ENCODE data around the gene DCP2. TPM values are rescaled to one million over a fixed set of nuclear protein-coding genes. Genes with fewer than 3 reads are reported as not detected.

DCP2 gene
- total RNA-seq, 1 donor = 101 TPM

- H3K9me3 ChIP-seq (ENCODE audit: low read depth, low read length) = no peaks in the 10 kb centered on the region
- no peaks in the 10 kb centered on the region for H3K4me1 ChIP-seq (ENCODE audit: insufficient read depth, low read length)
- H3K4me3 ChIP-seq (ENCODE audit: low read length) = no peak overlapping the region
- no peaks in the 10 kb centered on the region for H3K27me3 ChIP-seq (ENCODE audit: insufficient read depth, low read length)
Observed at GRCh38 chr5:113040672-113041260, 64.2 kb downstream of the DCP2 start.

GRCh38 chr5:113042491-113043243, 66.1 kb downstream of the DCP2 start:
- no peaks in the 10 kb centered on the region for H3K27me3 ChIP-seq (ENCODE audit: insufficient read depth, low read length)

GRCh38 chr5:113043491-113043931, 66.9 kb downstream of the DCP2 start:
- Histone ChIP-seq H3K27me3 (ENCODE audit: insufficient read depth, low read length) (no peaks in the 10 kb centered on the region), H3K9me3 (ENCODE audit: low read depth, low read length) (no peaks in the 10 kb centered on the region)

More at GRCh38 chr5:113042491-113043243, 66.1 kb downstream of the DCP2 start:
- Histone ChIP-seq H3K9me3 (ENCODE audit: low read depth, low read length) (no peaks in the 10 kb centered on the region), H3K4me1 (ENCODE audit: insufficient read depth, low read length) (peaks cover 12% of the 10 kb centered on the region), H3K4me3 (ENCODE audit: low read length) (no peak overlapping the region)

GRCh38 chr5:113044776-113045465, 68.3 kb downstream of the DCP2 start:
- no peak overlapping the region for H3K4me3 ChIP-seq (ENCODE audit: low read length)
- no peaks in the 10 kb centered on the region for H3K27me3 ChIP-seq (ENCODE audit: insufficient read depth, low read length)
- no peaks in the 10 kb centered on the region for H3K9me3 ChIP-seq (ENCODE audit: low read depth, low read length)
- H3K4me1 ChIP-seq (ENCODE audit: insufficient read depth, low read length) = peaks cover 24% of the 10 kb centered on the region

More at GRCh38 chr5:113043491-113043931, 66.9 kb downstream of the DCP2 start:
- no peak overlapping the region for H3K4me3 ChIP-seq (ENCODE audit: low read length)
- peaks cover 20% of the 10 kb centered on the region for H3K4me1 ChIP-seq (ENCODE audit: insufficient read depth, low read length)

GRCh38 chr5:113047234-113047633, 70.6 kb downstream of the DCP2 start:
- Histone ChIP-seq H3K9me3 (ENCODE audit: low read depth, low read length) (no peaks in the 10 kb centered on the region), H3K4me3 (ENCODE audit: low read length) (no peak overlapping the region), H3K4me1 (ENCODE audit: insufficient read depth, low read length) (peaks cover 39% of the 10 kb centered on the region), H3K27me3 (ENCODE audit: insufficient read depth, low read length) (no peaks in the 10 kb centered on the region)

GRCh38 chr5:113047733-113048652, 71.4 kb downstream of the DCP2 start:
- Histone ChIP-seq H3K4me3 (ENCODE audit: low read length) (peak overlapping the region; percentile 24), H3K9me3 (ENCODE audit: low read depth, low read length) (no peaks in the 10 kb centered on the region), H3K4me1 (ENCODE audit: insufficient read depth, low read length) (peaks cover 39% of the 10 kb centered on the region), H3K27me3 (ENCODE audit: insufficient read depth, low read length) (no peaks in the 10 kb centered on the region)

GRCh38 chr5:113048931-113049330, 72.3 kb downstream of the DCP2 start:
- H3K9me3 ChIP-seq (ENCODE audit: low read depth, low read length) = no peaks in the 10 kb centered on the region
- no peaks in the 10 kb centered on the region for H3K27me3 ChIP-seq (ENCODE audit: insufficient read depth, low read length)

GRCh38 chr5:113050721-113051382, 74.3 kb downstream of the DCP2 start:
- Histone ChIP-seq H3K9me3 (ENCODE audit: low read depth, low read length) (no peaks in the 10 kb centered on the region), H3K27me3 (ENCODE audit: insufficient read depth, low read length) (no peaks in the 10 kb centered on the region), H3K4me3 (ENCODE audit: low read length) (no peak overlapping the region), H3K4me1 (ENCODE audit: insufficient read depth, low read length) (peaks cover 39% of the 10 kb centered on the region)

More at GRCh38 chr5:113048931-113049330, 72.3 kb downstream of the DCP2 start:
- Histone ChIP-seq H3K4me1 (ENCODE audit: insufficient read depth, low read length) (peaks cover 39% of the 10 kb centered on the region), H3K4me3 (ENCODE audit: low read length) (no peak overlapping the region)

- no peaks in the 10 kb centered on the region for H3K27me3 ChIP-seq (ENCODE audit: insufficient read depth, low read length)
- H3K9me3 ChIP-seq (ENCODE audit: low read depth, low read length) = no peaks in the 10 kb centered on the region
- no peak overlapping the region for H3K4me3 ChIP-seq (ENCODE audit: low read length)
- H3K4me1 ChIP-seq (ENCODE audit: insufficient read depth, low read length) = peaks cover 32% of the 10 kb centered on the region
Observed at GRCh38 chr5:113052041-113052795, 75.6 kb downstream of the DCP2 start.

- Histone ChIP-seq H3K27me3 (ENCODE audit: insufficient read depth, low read length) (no peaks in the 10 kb centered on the region), H3K4me3 (ENCODE audit: low read length) (no peak overlapping the region), H3K9me3 (ENCODE audit: low read depth, low read length) (no peaks in the 10 kb centered on the region), H3K4me1 (ENCODE audit: insufficient read depth, low read length) (peaks cover 19% of the 10 kb centered on the region)
Observed at GRCh38 chr5:113053511-113053995, 77.0 kb downstream of the DCP2 start.

- Histone ChIP-seq H3K4me3 (ENCODE audit: low read length) (no peak overlapping the region), H3K9me3 (ENCODE audit: low read depth, low read length) (no peaks in the 10 kb centered on the region), H3K27me3 (ENCODE audit: insufficient read depth, low read length) (no peaks in the 10 kb centered on the region), H3K4me1 (ENCODE audit: insufficient read depth, low read length) (peaks cover 15% of the 10 kb centered on the region)
Observed at GRCh38 chr5:113054899-113055298, 78.3 kb downstream of the DCP2 start.

- Histone ChIP-seq H3K27me3 (ENCODE audit: insufficient read depth, low read length) (no peaks in the 10 kb centered on the region), H3K4me3 (ENCODE audit: low read length) (no peak overlapping the region), H3K4me1 (ENCODE audit: insufficient read depth, low read length) (no peaks in the 10 kb centered on the region), H3K9me3 (ENCODE audit: low read depth, low read length) (no peaks in the 10 kb centered on the region)
Observed at GRCh38 chr5:113056988-113057387, 80.4 kb downstream of the DCP2 start.

GRCh38 chr5:113057557-113057984, 81.0 kb downstream of the DCP2 start:
- no peaks in the 10 kb centered on the region for H3K4me1 ChIP-seq (ENCODE audit: insufficient read depth, low read length)
- no peaks in the 10 kb centered on the region for H3K9me3 ChIP-seq (ENCODE audit: low read depth, low read length)

More at GRCh38 chr5:113057557-113057984, 81.0 kb downstream of the DCP2 start:
- no peaks in the 10 kb centered on the region for H3K27me3 ChIP-seq (ENCODE audit: insufficient read depth, low read length)
- no peak overlapping the region for H3K4me3 ChIP-seq (ENCODE audit: low read length)
